Esophagus muscularis mucosa (tissue), 4 donors: ENCODE measurements around the gene TSC22D2. TPM values are rescaled to one million over a fixed set of nuclear protein-coding genes. Genes with fewer than 3 reads are reported as not detected.

Source experiments
- DNase-seq: peaks from one replicate; pipeline ENCODE4 v3.0.0-alpha.2; 2017; ENCODE audit errors: extremely low spot score
- H3K27ac ChIP-seq, 4 donors: fragments of 200-600 bp; sonication (generic); replicated peaks in 1 of 4; 1 replicate in 3 of 4; 2 replicates in 1 of 4; pipeline ENCODE4 v1.5.1; 2016 to 2019; ENCODE audit warnings: mild to moderate bottlenecking in 1 of 4
- H3K27me3 ChIP-seq, 4 donors: fragments of 200-600 bp; sonication (generic); one replicate each; pipeline versions ENCODE4 v1.5.1 to v1.6.0; 2016 to 2019
- H3K36me3 ChIP-seq, 4 donors: fragments of 200-600 bp; sonication (generic); one replicate each; pipeline ENCODE4 v1.5.1; 2016 to 2019
- H3K4me1 ChIP-seq, 4 donors: fragments of 200-600 bp; sonication (generic); one replicate each; pipeline ENCODE4 v1.5.1; 2016 to 2019
- H3K4me3 ChIP-seq, 4 donors: fragments of 200-600 bp; sonication (generic); 1 replicate in 2 of 4; 2 replicates in 2 of 4; pipeline ENCODE4 v1.5.1; 2016 to 2019; ENCODE audit warnings: mild to moderate bottlenecking in 4 of 4, moderate library complexity in 1 of 4
- H3K9me3 ChIP-seq, 4 donors: fragments of 200-600 bp; sonication (generic); 1 replicate in 3 of 4; 2 replicates in 1 of 4; pipeline ENCODE4 v1.5.1; 2016 to 2019
- EP300 ChIP-seq: sonication (generic); formaldehyde crosslinking; IDR thresholded peaks from one replicate; pipeline ENCODE4 v1.6.1; 2017; ENCODE audit warnings: antibody characterized with exemption
- POLR2A ChIP-seq: fragments of 450-650 bp; IDR thresholded peaks from one replicate; pipeline ENCODE4 v1.6.1; 2017; ENCODE audit warnings: antibody characterized with exemption, moderate library complexity, mild to moderate bottlenecking, low read depth
- POLR2AphosphoS5 ChIP-seq, 2 donors: sonication (generic); formaldehyde crosslinking; IDR thresholded peaks; one replicate each; pipeline ENCODE4 v1.6.1; 2017; ENCODE audit warnings: antibody characterized with exemption in 2 of 2
- WGBS: methylation state at CpG from one replicate; pipeline ENCODE4 v1.1.5; 2018; 5-methylcytosine and 5-hydroxymethylcytosine counted together
- intact Hi-C: fragments of 100-400 bp; cut with DNase I; formaldehyde crosslinking; loops from one replicate; pipeline ENCODE4 v1.15.1; 2023
- total RNA-seq, 4 donors: library from RNA; depleted of rRNA; stranded (reverse); fragments of >200 nt; gene quantifications; one replicate each; pipeline versions ENCODE4 v1.1.0 to v1.2.1, GENCODE V29; 2016
- TF ChIP-seq, protein P1 (sequence below), 3 experiments: fragments of 200-600 bp in 2 of 3; fragments of 450-650 bp in 1 of 3; sonication (generic) in 2 of 3; IDR thresholded peaks; one replicate each; pipeline ENCODE4 v1.5.1; 2017 to 2019; ENCODE audit warnings: antibody characterized with exemption in 3 of 3, mild to moderate bottlenecking in 2 of 3, moderate library complexity in 1 of 3

Gene TSC22D2
- total RNA-seq, 4 donors from 2014 or later = 19.1 to 27.1 (median 21.2) TPM

DNA sequence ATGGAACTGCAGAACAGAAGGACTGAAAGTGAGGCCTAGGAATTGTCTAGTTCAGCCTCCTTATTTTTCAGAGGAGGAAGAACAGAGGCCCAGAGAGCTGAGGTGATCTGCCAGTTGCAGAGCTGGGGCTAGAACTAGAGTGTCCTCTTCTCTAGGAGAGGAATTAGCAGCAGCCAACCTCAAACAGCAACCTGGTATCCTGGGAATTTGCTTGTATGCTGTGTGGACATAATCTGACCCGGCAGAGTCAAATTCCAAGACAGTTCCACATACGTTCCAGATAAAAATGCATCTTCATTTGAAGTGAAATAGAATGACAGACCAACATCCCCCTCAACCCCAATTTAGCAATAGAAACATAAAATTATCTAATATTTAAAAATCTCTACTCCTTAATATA, 13.5 kb upstream of the TSC22D2 start:
- WGBS = 89% methylated on average over 2 of the region's 2 CpGs
- H3K9me3 ChIP-seq = no peaks in the 10 kb centered on the region
- no peaks in the 10 kb centered on the region for H3K27me3 ChIP-seq
- intact Hi-C loops = no loop called here
- no peaks in the 10 kb centered on the region for H3K36me3 ChIP-seq
- H3K4me3 ChIP-seq = no peak overlapping the region
- H3K4me1 ChIP-seq = no peaks in the 10 kb centered on the region
- TF ChIP-seq EP300 = no peak
- TF ChIP-seq POLR2A = no peak
- TF ChIP-seq, protein P1, sequence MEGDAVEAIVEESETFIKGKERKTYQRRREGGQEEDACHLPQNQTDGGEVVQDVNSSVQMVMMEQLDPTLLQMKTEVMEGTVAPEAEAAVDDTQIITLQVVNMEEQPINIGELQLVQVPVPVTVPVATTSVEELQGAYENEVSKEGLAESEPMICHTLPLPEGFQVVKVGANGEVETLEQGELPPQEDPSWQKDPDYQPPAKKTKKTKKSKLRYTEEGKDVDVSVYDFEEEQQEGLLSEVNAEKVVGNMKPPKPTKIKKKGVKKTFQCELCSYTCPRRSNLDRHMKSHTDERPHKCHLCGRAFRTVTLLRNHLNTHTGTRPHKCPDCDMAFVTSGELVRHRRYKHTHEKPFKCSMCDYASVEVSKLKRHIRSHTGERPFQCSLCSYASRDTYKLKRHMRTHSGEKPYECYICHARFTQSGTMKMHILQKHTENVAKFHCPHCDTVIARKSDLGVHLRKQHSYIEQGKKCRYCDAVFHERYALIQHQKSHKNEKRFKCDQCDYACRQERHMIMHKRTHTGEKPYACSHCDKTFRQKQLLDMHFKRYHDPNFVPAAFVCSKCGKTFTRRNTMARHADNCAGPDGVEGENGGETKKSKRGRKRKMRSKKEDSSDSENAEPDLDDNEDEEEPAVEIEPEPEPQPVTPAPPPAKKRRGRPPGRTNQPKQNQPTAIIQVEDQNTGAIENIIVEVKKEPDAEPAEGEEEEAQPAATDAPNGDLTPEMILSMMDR (IDR thresholded peaks at IDR 0.05) = no peak
- no peak for TF ChIP-seq POLR2AphosphoS5 (IDR thresholded peaks at IDR 0.05)
- H3K27ac ChIP-seq = no peak overlapping the region
- no peak for DNase-seq

DNA sequence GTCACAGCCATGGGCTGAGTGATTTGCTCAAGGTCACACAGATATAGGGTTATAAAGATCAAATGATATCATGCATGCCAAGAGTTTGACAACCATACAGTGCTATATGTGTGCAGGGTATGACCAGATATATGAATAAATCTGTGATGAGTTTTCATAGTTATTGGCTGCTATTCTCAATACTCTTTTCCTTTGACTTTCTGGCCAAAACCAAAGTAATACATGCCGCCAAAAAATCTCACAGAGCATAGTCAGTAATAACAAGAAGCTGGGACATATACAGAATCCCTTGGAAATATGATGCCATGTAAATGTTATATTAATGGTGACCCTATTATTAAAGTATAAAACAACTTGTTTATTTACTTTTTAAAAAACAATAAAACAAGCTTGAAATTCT, 11.6 kb upstream of the TSC22D2 start:
- Histone ChIP-seq H3K9me3 (no peaks in the 10 kb centered on the region), H3K27ac (no peak overlapping the region), H3K4me3 (no peak overlapping the region), H3K27me3 (no peaks in the 10 kb centered on the region), H3K4me1 (no peaks in the 10 kb centered on the region), H3K36me3 (no peaks in the 10 kb centered on the region)
- TF ChIP-seq POLR2AphosphoS5 (IDR thresholded peaks at IDR 0.05) (no peak), EP300 (no peak), POLR2A (no peak)
- TF ChIP-seq, protein P1 (IDR thresholded peaks at IDR 0.05) = no peak
- 48% methylated on average over 1 of the region's 1 CpG for WGBS
- intact Hi-C loops = no loop called here
- DNase-seq = no peak

DNA sequence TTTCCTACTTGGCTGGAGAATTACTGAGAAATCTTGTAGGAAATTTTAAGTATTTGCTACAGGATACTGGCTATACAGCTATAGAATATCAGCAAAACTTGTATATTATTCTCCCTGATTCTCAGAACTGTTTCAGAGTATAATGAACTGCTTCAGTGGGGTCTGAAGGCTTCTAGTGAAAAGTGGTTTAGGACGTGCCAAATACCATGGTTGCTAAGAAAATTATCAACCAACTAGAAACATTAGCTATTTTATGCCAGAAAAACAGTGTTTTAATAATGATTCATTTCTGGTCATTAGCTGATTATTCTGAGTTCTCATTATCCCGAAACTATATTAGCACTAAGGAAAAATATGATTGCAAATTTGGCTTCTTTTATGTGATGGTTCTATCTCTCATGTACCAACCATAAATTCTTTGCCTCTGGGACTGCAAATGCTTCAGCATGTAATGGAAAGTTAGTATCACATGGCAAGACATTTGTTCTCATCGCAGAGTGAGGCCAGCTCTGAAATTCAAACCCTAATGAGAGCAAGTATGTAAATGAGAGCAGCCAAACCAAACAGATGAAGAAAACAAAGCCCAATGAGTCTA, 11.0 kb upstream of the TSC22D2 start:
- intact Hi-C loops = no loop called here
- TF ChIP-seq POLR2AphosphoS5 (IDR thresholded peaks at IDR 0.05) (no peak), EP300 (no peak), POLR2A (no peak)
- TF ChIP-seq, protein P1 (IDR thresholded peaks at IDR 0.05) = no peak
- whole genome bisulfite sequencing = 77% methylated on average over 3 of the region's 3 CpGs

DNA sequence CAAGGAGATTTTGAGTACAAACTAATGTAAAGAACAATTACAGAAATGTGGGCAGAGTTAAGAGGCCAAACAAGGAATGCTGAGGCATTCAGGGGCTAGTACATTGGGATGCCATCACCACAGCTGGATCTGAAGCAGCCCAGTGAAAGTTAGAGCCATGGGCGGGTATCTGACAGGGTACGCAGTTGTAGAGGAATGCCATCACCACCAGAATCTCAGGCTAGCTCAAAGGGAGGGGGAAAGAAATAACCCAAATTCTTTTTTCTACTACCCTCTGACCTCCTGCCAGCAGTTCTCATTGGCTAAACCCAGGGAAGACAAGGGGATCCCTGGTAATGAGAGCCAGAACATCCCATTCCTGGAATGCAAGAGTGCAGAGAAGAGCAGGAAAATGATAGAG, 9.0 kb upstream of the TSC22D2 start:
- no peaks in the 10 kb centered on the region for H3K9me3 ChIP-seq
- H3K27me3 ChIP-seq = no peaks in the 10 kb centered on the region
- no peak for TF ChIP-seq POLR2AphosphoS5 (IDR thresholded peaks at IDR 0.05)
- TF ChIP-seq, protein P1 (IDR thresholded peaks at IDR 0.05) = no peak
- TF ChIP-seq POLR2A = no peak
- no peak for TF ChIP-seq EP300
- H3K4me3 ChIP-seq = no peak overlapping the region
- no peak overlapping the region for H3K27ac ChIP-seq
- H3K4me1 ChIP-seq = no peaks in the 10 kb centered on the region
- WGBS = 97% methylated on average over 2 of the region's 2 CpGs
- H3K36me3 ChIP-seq = no peaks in the 10 kb centered on the region
- no peak for DNase-seq
- intact Hi-C loops = no loop called here

More for the DNA sequence above, 11.0 kb upstream of the TSC22D2 start:
- no peaks in the 10 kb centered on the region for H3K27me3 ChIP-seq
- no peaks in the 10 kb centered on the region for H3K36me3 ChIP-seq
- no peak overlapping the region for H3K27ac ChIP-seq
- no peaks in the 10 kb centered on the region for H3K4me1 ChIP-seq
- H3K9me3 ChIP-seq = no peaks in the 10 kb centered on the region
- H3K4me3 ChIP-seq = no peak overlapping the region
- no peak for DNase-seq

DNA sequence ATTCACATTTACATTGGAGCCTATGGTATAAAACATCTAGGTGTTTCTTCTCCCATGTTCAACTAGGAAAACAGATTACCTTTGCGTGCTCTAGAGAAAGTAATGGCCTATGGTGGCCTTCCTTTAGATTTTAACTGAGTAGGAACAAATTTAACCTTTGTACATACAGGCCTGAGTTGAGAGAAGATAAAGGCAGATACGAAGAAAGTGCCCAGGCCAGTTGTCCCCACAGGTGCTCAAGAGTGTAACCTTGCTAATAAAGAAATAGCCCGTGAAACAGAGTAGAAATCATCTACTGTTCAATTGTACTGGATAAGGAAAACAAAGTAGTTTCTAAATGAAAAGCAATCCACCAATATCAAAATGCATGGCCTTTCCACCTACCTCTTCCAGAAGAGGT, 6.8 kb upstream of the TSC22D2 start:
- DNase-seq = no peak
- Histone ChIP-seq H3K27me3 (no peaks in the 10 kb centered on the region), H3K4me1 (no peaks in the 10 kb centered on the region), H3K27ac (no peak overlapping the region), H3K4me3 (no peak overlapping the region), H3K36me3 (no peaks in the 10 kb centered on the region), H3K9me3 (no peaks in the 10 kb centered on the region)
- WGBS = 91% methylated on average over 3 of the region's 3 CpGs
- TF ChIP-seq, protein P1 (IDR thresholded peaks at IDR 0.05) = no peak
- intact Hi-C loops = loop anchor here (10.0 kb wide), 2 partner anchors 166 to 436 kb away; no protein-coding TSS in a partner anchor
